ENCODE data around the gene C1orf210. TPM values are rescaled to one million over a fixed set of nuclear protein-coding genes. Genes with fewer than 3 reads are reported as not detected.

The C1orf210 gene
- total RNA-seq, 1 donor from 2014 or later, result not detected

DNA sequence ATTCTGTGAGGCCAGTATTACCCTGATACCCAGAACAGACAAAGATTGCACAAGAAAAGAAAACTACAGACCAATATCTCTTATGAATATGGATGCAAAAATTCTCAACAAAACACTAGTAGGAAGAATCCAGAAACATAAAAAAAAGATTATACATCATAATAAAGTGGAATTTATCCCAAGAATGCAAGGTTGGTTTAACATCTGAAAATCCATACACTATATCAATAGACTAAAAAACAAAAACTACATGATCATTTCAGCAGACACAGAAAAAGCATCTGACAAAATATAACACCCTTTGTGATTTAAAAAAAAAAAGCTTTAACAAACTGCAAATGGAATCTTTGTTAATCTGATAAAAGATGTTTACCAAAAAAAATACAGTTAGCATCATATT is 40.0 kb upstream of the C1orf210 start:
- TF ChIP-seq, protein P1, sequence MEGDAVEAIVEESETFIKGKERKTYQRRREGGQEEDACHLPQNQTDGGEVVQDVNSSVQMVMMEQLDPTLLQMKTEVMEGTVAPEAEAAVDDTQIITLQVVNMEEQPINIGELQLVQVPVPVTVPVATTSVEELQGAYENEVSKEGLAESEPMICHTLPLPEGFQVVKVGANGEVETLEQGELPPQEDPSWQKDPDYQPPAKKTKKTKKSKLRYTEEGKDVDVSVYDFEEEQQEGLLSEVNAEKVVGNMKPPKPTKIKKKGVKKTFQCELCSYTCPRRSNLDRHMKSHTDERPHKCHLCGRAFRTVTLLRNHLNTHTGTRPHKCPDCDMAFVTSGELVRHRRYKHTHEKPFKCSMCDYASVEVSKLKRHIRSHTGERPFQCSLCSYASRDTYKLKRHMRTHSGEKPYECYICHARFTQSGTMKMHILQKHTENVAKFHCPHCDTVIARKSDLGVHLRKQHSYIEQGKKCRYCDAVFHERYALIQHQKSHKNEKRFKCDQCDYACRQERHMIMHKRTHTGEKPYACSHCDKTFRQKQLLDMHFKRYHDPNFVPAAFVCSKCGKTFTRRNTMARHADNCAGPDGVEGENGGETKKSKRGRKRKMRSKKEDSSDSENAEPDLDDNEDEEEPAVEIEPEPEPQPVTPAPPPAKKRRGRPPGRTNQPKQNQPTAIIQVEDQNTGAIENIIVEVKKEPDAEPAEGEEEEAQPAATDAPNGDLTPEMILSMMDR (conservative IDR thresholded peaks at IDR 0.05), result no peak
- peaks cover 10% of the 10 kb centered on the region for H3K9me3 Mint-ChIP-seq
- no peak overlapping the region for H3K27ac Mint-ChIP-seq (ENCODE audit: unreplicated experiment)
- no peak overlapping the region for H3K4me3 Mint-ChIP-seq
- H3K36me3 Mint-ChIP-seq (ENCODE audit: low read depth), result peaks cover 4% of the 10 kb centered on the region
- no peaks in the 10 kb centered on the region for H3K4me1 Mint-ChIP-seq
- H3K27me3 Mint-ChIP-seq (ENCODE audit: low read depth), result no peaks in the 10 kb centered on the region
- DNase-seq (ENCODE audit: low read depth, low spot score), result no peak

DNA sequence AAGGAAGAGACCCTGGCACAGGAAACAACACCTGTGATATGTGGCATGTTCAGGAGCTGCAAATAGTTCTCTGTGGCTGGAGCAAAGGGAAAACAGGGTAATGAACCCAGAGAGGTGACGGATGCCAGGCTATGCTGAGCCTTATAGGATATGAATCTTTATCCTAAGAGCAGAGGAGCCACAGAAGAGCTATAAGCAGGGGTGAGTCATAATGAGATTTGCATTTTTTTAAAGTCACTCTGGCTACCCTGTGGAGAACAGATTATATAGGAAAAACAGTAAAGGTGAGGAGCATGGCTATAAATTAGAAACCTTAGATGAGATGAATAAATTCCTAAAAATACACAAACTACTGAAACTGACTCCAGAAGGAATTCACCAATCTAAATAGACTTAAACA is 39.4 kb upstream of the C1orf210 start:
- no peak overlapping the region for H3K4me3 Mint-ChIP-seq
- TF ChIP-seq, protein P1 (conservative IDR thresholded peaks at IDR 0.05), result no peak
- H3K4me1 Mint-ChIP-seq, result no peaks in the 10 kb centered on the region
- H3K27me3 Mint-ChIP-seq (ENCODE audit: low read depth), result no peaks in the 10 kb centered on the region
- H3K27ac Mint-ChIP-seq (ENCODE audit: unreplicated experiment), result no peak overlapping the region
- no peak for DNase-seq (ENCODE audit: low read depth, low spot score)
- peaks cover 10% of the 10 kb centered on the region for H3K9me3 Mint-ChIP-seq
- H3K36me3 Mint-ChIP-seq (ENCODE audit: low read depth), result peaks cover 4% of the 10 kb centered on the region

DNA sequence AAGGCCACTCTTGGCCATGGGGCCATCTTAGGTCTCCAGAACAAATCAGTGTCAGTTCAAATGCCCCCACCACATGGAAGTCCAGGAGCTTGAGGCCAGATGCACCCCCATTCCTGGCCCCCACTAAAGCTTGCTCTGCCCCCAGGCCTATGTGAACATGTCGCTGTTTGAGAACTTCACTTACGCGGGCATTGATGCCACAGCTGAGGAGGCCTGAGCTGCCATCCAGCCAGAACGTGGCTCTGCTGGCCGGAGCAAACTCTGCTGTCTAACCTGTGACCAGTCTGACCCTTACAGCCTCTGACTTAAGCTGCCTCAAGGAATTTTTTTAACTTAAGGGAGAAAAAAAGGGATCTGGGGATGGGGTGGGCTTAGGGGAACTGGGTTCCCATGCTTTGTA is 37.1 kb upstream of the C1orf210 start:
- H3K36me3 Mint-ChIP-seq (ENCODE audit: low read depth), result peaks cover 4% of the 10 kb centered on the region
- H3K27me3 Mint-ChIP-seq (ENCODE audit: low read depth), result no peaks in the 10 kb centered on the region
- peaks cover 7% of the 10 kb centered on the region for H3K4me1 Mint-ChIP-seq
- no peak overlapping the region for H3K4me3 Mint-ChIP-seq
- no peak for DNase-seq (ENCODE audit: low read depth, low spot score)
- peaks cover 6% of the 10 kb centered on the region for H3K9me3 Mint-ChIP-seq
- no peak overlapping the region for H3K27ac Mint-ChIP-seq (ENCODE audit: unreplicated experiment)
- TF ChIP-seq, protein P1 (conservative IDR thresholded peaks at IDR 0.05), result no peak

DNA sequence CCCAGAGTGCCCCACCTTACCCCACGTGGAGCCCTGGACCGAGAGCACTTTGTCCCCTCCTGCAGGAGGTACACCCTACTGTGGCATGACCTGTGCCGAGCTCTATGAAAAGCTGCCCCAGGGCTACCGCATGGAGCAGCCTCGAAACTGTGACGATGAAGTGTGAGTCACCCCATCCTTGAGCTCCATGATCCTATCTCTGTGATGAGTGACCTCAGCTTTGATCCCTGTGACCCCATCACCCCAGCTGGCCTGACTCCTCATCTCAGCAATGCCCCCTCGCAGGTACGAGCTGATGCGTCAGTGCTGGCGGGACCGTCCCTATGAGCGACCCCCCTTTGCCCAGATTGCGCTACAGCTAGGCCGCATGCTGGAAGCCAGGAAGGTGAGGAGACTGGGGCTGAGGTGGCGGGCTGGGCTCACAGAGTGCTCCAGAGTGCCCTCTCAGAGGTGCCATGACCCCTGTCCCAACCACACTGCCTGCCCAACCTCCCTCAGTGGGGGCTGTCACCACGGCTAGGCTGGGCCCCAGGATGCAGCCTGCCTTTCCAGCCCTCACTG is 36.0 kb upstream of the C1orf210 start:
- TF ChIP-seq, protein P1 (conservative IDR thresholded peaks at IDR 0.05), result no peak
- Mint-ChIP-seq H3K9me3 (peaks cover 5% of the 10 kb centered on the region), H3K27me3 (ENCODE audit: low read depth) (no peaks in the 10 kb centered on the region), H3K36me3 (ENCODE audit: low read depth) (peaks cover 4% of the 10 kb centered on the region), H3K4me1 (peaks cover 18% of the 10 kb centered on the region), H3K27ac (ENCODE audit: unreplicated experiment) (no peak overlapping the region), H3K4me3 (no peak overlapping the region)
- DNase-seq (ENCODE audit: low read depth, low spot score), result no peak

DNA sequence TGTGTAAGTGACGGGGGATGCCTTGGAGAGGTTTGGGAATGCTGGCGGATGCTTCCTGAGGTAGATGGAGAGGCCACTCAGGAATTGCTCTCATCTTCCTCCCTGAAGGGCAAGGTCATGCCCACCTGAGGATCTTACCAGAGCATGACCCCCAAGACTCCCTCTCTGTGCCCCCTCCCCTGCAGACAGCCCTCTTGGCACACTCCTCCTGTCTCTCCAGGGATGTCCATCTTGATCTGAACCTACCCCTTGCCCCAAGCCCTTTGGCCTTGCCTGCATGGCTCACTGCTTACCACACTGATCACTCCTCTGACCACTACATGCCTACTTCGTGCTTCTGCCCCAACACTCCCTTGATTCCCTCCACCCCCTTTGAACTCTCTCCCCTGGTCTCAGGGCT is 34.4 kb upstream of the C1orf210 start:
- TF ChIP-seq, protein P1 (conservative IDR thresholded peaks at IDR 0.05), result no peak
- no peak for DNase-seq (ENCODE audit: low read depth, low spot score)
- H3K27me3 Mint-ChIP-seq (ENCODE audit: low read depth), result no peaks in the 10 kb centered on the region
- H3K36me3 Mint-ChIP-seq (ENCODE audit: low read depth), result peaks cover 3% of the 10 kb centered on the region
- H3K4me3 Mint-ChIP-seq, result no peak overlapping the region
- peaks cover under 1% of the 10 kb centered on the region for H3K9me3 Mint-ChIP-seq
- peak overlapping the region; percentile 5 for H3K27ac Mint-ChIP-seq (ENCODE audit: unreplicated experiment)
- H3K4me1 Mint-ChIP-seq, result peaks cover 32% of the 10 kb centered on the region

Measured in neural crest cell (in vitro differentiated cells).